Measurements from ENCODE around the gene NPTXR. TPM values are rescaled to one million over a fixed set of nuclear protein-coding genes. Genes with fewer than 3 reads are reported as not detected.

Gene NPTXR
- total and polyA plus RNA-seq, 2 of the 4 experiments (the other 2 are of a cell fraction), result 0.36 to 2.2 TPM

DNA sequence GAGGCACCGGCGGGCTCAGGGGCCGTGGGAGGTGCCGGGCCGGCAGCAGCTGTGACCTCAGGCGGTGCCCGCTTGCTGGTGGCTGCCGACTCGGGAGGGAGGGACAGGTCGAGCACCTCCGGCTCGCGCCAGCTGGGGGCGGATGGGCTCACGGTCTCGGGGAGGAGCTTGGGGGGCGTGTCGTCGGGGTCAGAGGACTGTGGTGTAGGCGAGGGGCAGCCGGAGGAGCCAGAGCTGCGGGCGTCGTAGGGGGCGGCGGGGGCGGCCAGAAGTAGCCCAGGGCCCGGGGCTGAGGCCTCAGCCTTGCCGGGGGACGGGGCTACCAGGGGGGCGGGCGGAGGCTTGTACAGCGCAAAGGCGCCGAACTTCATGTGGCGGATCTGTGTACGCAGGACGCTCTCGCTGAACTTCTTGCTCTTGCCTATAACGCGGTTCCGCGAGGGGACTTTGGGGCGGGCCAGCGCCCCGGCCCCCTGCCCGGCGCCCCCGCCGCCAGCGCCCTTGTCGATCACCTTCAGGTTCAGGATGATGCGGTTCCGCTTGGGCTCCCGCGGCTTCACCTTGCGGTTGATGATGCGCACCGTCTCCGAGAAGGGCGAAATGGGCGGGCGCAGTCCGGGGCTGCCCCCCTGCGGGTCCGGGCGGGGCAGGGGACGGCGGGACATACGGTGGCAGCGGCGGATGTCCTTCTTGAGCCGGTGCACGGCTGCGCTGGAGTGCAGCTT, 22.7 kb upstream of the NPTXR start:
- CTCF ChIA-PET, result interaction anchor here (0.6 to 1.3 kb wide), 2 partner anchors 77 to 98 kb away, joined by 3 read pairs; no protein-coding TSS in a partner anchor
- peaks cover 20 to 68% of the 10 kb centered on the region in 2 experiments for H3K79me1 ChIP-seq (ENCODE audit: low read depth in 1 of 2, low read length in 2 of 2)
- DNase-seq (no peak), ATAC-seq (ENCODE audit: low read depth) (no peak)
- H3K9ac ChIP-seq (ENCODE audit: low read depth, low read length), result no peak overlapping the region
- H3K4me1 ChIP-seq (ENCODE audit: control insufficient read depth, insufficient read depth, low read length), result no peaks in the 10 kb centered on the region; the same call in 1 of the 2 replicates
- peaks cover 69% of the 10 kb centered on the region for H4K20me1 ChIP-seq (ENCODE audit: insufficient read depth, low read length)
- in situ Hi-C loops (cut with MboI; ENCODE audit: low sequenced_read_pairs) (loop anchor here (10.0 to 25.0 kb wide), 2 partner anchors 246 to 438 kb away; no protein-coding TSS in a partner anchor), dilution Hi-C loops (cut with HindIII; ENCODE audit: low sequenced_read_pairs, unreplicated experiment) (no loop called here), intact Hi-C loops (cut with micrococcal nuclease) (no loop called here)
- H3K9me3 ChIP-seq (ENCODE audit: control insufficient read depth, insufficient read depth, low read length), result no peaks in the 10 kb centered on the region
- no peak overlapping the region for H3K23ac ChIP-seq (ENCODE audit: low read depth, low read length)
- no peak overlapping the region for H2AFZ ChIP-seq (replicated peaks; ENCODE audit: low read length, poor library complexity)
- no peak overlapping the region for H3K4me2 ChIP-seq (ENCODE audit: low read depth, low read length)
- H2BK5ac ChIP-seq (ENCODE audit: low read depth, low read length, poor library complexity, severe bottlenecking), result no peak overlapping the region
- H3K27me3 ChIP-seq (ENCODE audit: control insufficient read depth, insufficient read depth, low read length), result no peaks in the 10 kb centered on the region
- H3K18ac ChIP-seq (ENCODE audit: low read depth, low read length), result no peak overlapping the region
- no peak overlapping the region for H3K27ac ChIP-seq (ENCODE audit: insufficient read depth, low read length)
- H3K36me3 ChIP-seq (ENCODE audit: control insufficient read depth, insufficient read depth, low read length), result peaks cover 28% of the 10 kb centered on the region
- H3K14ac ChIP-seq (replicated peaks; ENCODE audit: low read depth, low read length), result no peak overlapping the region
- WGBS, 2 experiments (ENCODE audit: extremely low coverage in 2 of 2, insufficient read length in 1 of 2), result 88% methylated on average over 14 of the region's 75 CpGs; no CpG with 5 or more reads in 1 of the 2 experiments
- no peak overlapping the region for H2AK5ac ChIP-seq (ENCODE audit: low read depth, low read length)
- H3K56ac ChIP-seq (ENCODE audit: extremely low read depth, insufficient read depth, low read length), result no peak overlapping the region
- H2BK20ac ChIP-seq (ENCODE audit: low read depth, low read length), result no peak overlapping the region
- no peak overlapping the region for H2BK15ac ChIP-seq (ENCODE audit: low read depth, low read length)
- H2AK9ac ChIP-seq (replicated peaks; ENCODE audit: low read depth, low read length, poor library complexity), result no peak overlapping the region
- H4K91ac ChIP-seq (ENCODE audit: insufficient read depth, low read depth, low read length), result no peak overlapping the region
- H4K8ac ChIP-seq (ENCODE audit: low read depth in 2 of 2, low read length in 2 of 2), result no peak overlapping the region
- no peak overlapping the region for H3K4me3 ChIP-seq (ENCODE audit: insufficient read depth, low read depth, low read length)
- POLR2A ChIA-PET (ENCODE audit: unreplicated experiment), result no interaction called here
- no peak overlapping the region for H4K5ac ChIP-seq (ENCODE audit: low read depth, low read length)
- H3K9me1 ChIP-seq (ENCODE audit: insufficient read depth, low read length), result no peaks in the 10 kb centered on the region
- no peak overlapping the region for H3K4ac ChIP-seq (ENCODE audit: low read depth, low read length)
- BruUV-seq (replicated peaks), result no TSS peak
- no peak overlapping the region for H2BK120ac ChIP-seq (ENCODE audit: low read depth, low read length)
- TF ChIP-seq MXI1 (IDR thresholded peaks at IDR 0.05; ENCODE audit: borderline replicate concordance, low read depth, low read length), result no peak
- no peak for TF ChIP-seq FOS (IDR thresholded peaks at IDR 0.05; ENCODE audit: low read depth, low read length)
- no peak for TF ChIP-seq NFE2L2 (IDR thresholded peaks at IDR 0.05; ENCODE audit: low read depth, low read length)
- no peak for TF ChIP-seq RFX5 (IDR thresholded peaks at IDR 0.05; ENCODE audit: low read depth, low read length)
- no peak for TF ChIP-seq CTCF (conservative IDR thresholded peaks at IDR 0.05; ENCODE audit: low read depth, low read length)
- TF ChIP-seq BHLHE40 (IDR thresholded peaks at IDR 0.05; ENCODE audit: low read depth, low read length), result no peak
- no peak for TF ChIP-seq MAZ (IDR thresholded peaks at IDR 0.05; ENCODE audit: borderline replicate concordance, low read depth, low read length)
- no peak for TF ChIP-seq SMC3 (IDR thresholded peaks at IDR 0.05; ENCODE audit: low read depth, low read length)
- TF ChIP-seq POLR2A (IDR thresholded peaks at IDR 0.05; ENCODE audit: low read depth, low read length), result no peak
- no peak for TF ChIP-seq RCOR1 (IDR thresholded peaks at IDR 0.05; ENCODE audit: insufficient replicate concordance, low read length)
- no peak for TF ChIP-seq ELK1 (IDR thresholded peaks at IDR 0.05; ENCODE audit: borderline replicate concordance, low read depth, low read length)
- no peak for TF ChIP-seq USF2 (IDR thresholded peaks at IDR 0.05; ENCODE audit: low read depth, low read length)
- no peak for TF ChIP-seq CHD1 (IDR thresholded peaks at IDR 0.05; ENCODE audit: low read depth, low read length)
- no peak for TF ChIP-seq RAD21 (IDR thresholded peaks at IDR 0.05; ENCODE audit: low read length)
- no peak for TF ChIP-seq MAFK (IDR thresholded peaks at IDR 0.05; ENCODE audit: low read depth, low read length)

Data from IMR-90 (cell line).